IMR-90 (cell line): ENCODE measurements around the gene KCTD12. TPM values are rescaled to one million over a fixed set of nuclear protein-coding genes. Genes with fewer than 3 reads are reported as not detected.

ENCODE experiments used
- ATAC-seq: fragments of 200-7000 bp; cut with Tn5 transposase; 2 replicates; pipeline ENCODE4 v1.9.1; 2020; ENCODE audit warnings: low read depth, mild to moderate bottlenecking, moderate library complexity
- BruUV-seq: library from RNA; stranded (reverse); fragments of 400-500 nt; replicated peaks from 2 replicates; lab custom pipeline; 2021; lab: Mats Ljungman, UMichigan
- CTCF ChIA-PET: fragments of 300-600 bp; formaldehyde crosslinking; extraction: SDS; loops from one replicate; lab custom pipeline; 2021; ENCODE audit warnings: antibody characterized with exemption; lab: Yijun Ruan, JAX
- POLR2A ChIA-PET: fragments of 300-600 bp; sonication (Branson Sonifier 250); formaldehyde crosslinking; loops from one replicate; lab custom pipeline; 2022; ENCODE audit warnings: antibody characterized with exemption; ENCODE audit not compliant: unreplicated experiment; lab: Charles Lee
- DNase-seq: peaks from one replicate; pipeline ENCODE4 v3.0.0; 2013
- H2AFZ ChIP-seq: replicated peaks from 2 replicates; pipeline ENCODE3; 2013; ENCODE audit warnings: low read length, mild to moderate bottlenecking; ENCODE audit not compliant: poor library complexity
- H2AK5ac ChIP-seq: 2 replicates; pipeline ENCODE4 v1.6.1; 2013; ENCODE audit warnings: low read depth, low read length, inconsistent platforms
- H2AK9ac ChIP-seq: replicated peaks from 2 replicates; pipeline ENCODE3; 2013; ENCODE audit warnings: mild to moderate bottlenecking, low read depth, low read length, moderate library complexity; ENCODE audit not compliant: poor library complexity
- H2BK120ac ChIP-seq: 2 replicates; pipeline ENCODE4 v1.6.1; 2013; ENCODE audit warnings: low read depth, low read length, inconsistent platforms
- H2BK15ac ChIP-seq: 3 replicates; pipeline ENCODE4 v1.6.1; 2013; ENCODE audit warnings: low read depth, low read length, inconsistent platforms
- H2BK20ac ChIP-seq: 2 replicates; pipeline ENCODE4 v1.6.1; 2013; ENCODE audit warnings: low read depth, mild to moderate bottlenecking, inconsistent platforms, low read length, moderate library complexity
- H2BK5ac ChIP-seq: 2 replicates; pipeline ENCODE4 v1.6.1; 2013; ENCODE audit warnings: mild to moderate bottlenecking, low read depth, low read length, inconsistent platforms; ENCODE audit not compliant: poor library complexity, severe bottlenecking
- H3K14ac ChIP-seq: replicated peaks from 2 replicates; pipeline ENCODE4 v1.6.1; 2013; ENCODE audit warnings: low read depth, low read length, inconsistent platforms
- H3K18ac ChIP-seq: 2 replicates; pipeline ENCODE4 v1.6.1; 2013; ENCODE audit warnings: low read depth, low read length, control low read depth
- H3K23ac ChIP-seq: 2 replicates; pipeline ENCODE4 v1.6.1; 2013; ENCODE audit warnings: low read depth, low read length, inconsistent platforms
- H3K27ac ChIP-seq: 2 replicates; pipeline ENCODE4 v1.5.1; 2013; ENCODE audit warnings: mild to moderate bottlenecking, control low read depth, low read length; ENCODE audit not compliant: insufficient read depth
- H3K27me3 ChIP-seq: 2 replicates; pipeline ENCODE4 v1.6.1; 2013; ENCODE audit warnings: low read length; ENCODE audit not compliant: control insufficient read depth, insufficient read depth
- H3K36me3 ChIP-seq: 2 replicates; pipeline ENCODE4 v1.6.1; 2013; ENCODE audit warnings: low read length, mixed read lengths; ENCODE audit not compliant: control insufficient read depth, insufficient read depth
- H3K4ac ChIP-seq: 2 replicates; pipeline ENCODE4 v1.6.1; 2013; ENCODE audit warnings: low read depth, low read length, inconsistent platforms
- H3K4me1 ChIP-seq: 2 replicates; pipeline ENCODE4 v1.6.1; 2013; ENCODE audit warnings: low read length, mixed read lengths; ENCODE audit not compliant: control insufficient read depth, insufficient read depth
- H3K4me2 ChIP-seq: 2 replicates; pipeline ENCODE4 v1.6.1; 2013; ENCODE audit warnings: low read depth, mild to moderate bottlenecking, control low read depth, low read length, moderate library complexity
- H3K4me3 ChIP-seq: 2 replicates; pipeline ENCODE4 v1.5.1; 2013; ENCODE audit warnings: low read depth, mild to moderate bottlenecking, control low read depth, low read length, moderate library complexity; ENCODE audit not compliant: insufficient read depth
- H3K56ac ChIP-seq: 2 replicates; pipeline ENCODE4 v1.6.1; 2013; ENCODE audit warnings: low read length, inconsistent platforms; ENCODE audit not compliant: insufficient read depth; ENCODE audit errors: extremely low read depth
- H3K79me1 ChIP-seq, 2 experiments: 2 replicates each; pipeline ENCODE4 v1.6.1; 2013; ENCODE audit warnings: low read length in 2 of 2, inconsistent platforms in 1 of 2, low read depth in 1 of 2
- H3K9ac ChIP-seq: 2 replicates; pipeline ENCODE4 v1.6.1; 2013; ENCODE audit warnings: low read depth, low read length, control low read depth
- H3K9me1 ChIP-seq: 2 replicates; pipeline ENCODE4 v1.6.1; 2013; ENCODE audit warnings: low read length, inconsistent platforms; ENCODE audit not compliant: insufficient read depth
- H3K9me3 ChIP-seq: 2 replicates; pipeline ENCODE4 v1.6.1; 2013; ENCODE audit warnings: low read length; ENCODE audit not compliant: control insufficient read depth, insufficient read depth
- H4K20me1 ChIP-seq: 2 replicates; pipeline ENCODE4 v1.6.1; 2013; ENCODE audit warnings: low read length, inconsistent platforms; ENCODE audit not compliant: insufficient read depth
- H4K5ac ChIP-seq: 2 replicates; pipeline ENCODE4 v1.6.1; 2013; ENCODE audit warnings: mild to moderate bottlenecking, low read depth, low read length, control low read depth
- H4K8ac ChIP-seq, 2 experiments: 2 replicates each; pipeline ENCODE4 v1.6.1; 2013; ENCODE audit warnings: low read depth in 2 of 2, low read length in 2 of 2, control low read depth in 1 of 2, inconsistent platforms in 1 of 2
- H4K91ac ChIP-seq: 2 replicates; pipeline ENCODE4 v1.6.1; 2013; ENCODE audit warnings: low read depth, low read length, inconsistent platforms; ENCODE audit not compliant: insufficient read depth
- CHD1 ChIP-seq: IDR thresholded peaks from 2 replicates; pipeline ENCODE4 v1.6.1; 2012; ENCODE audit warnings: low read depth, low read length, improper control_type of control experiment
- ELK1 ChIP-seq: fragments of 150-350 bp; IDR thresholded peaks from 2 replicates; pipeline ENCODE4 v1.6.1; 2016; ENCODE audit warnings: low read depth, mild to moderate bottlenecking, low read length, moderate library complexity, borderline replicate concordance
- FOS ChIP-seq: fragments of 150-350 bp; IDR thresholded peaks from 2 replicates; pipeline ENCODE4 v1.6.1; 2016; ENCODE audit warnings: low read depth, low read length
- MAZ ChIP-seq: IDR thresholded peaks from 2 replicates; pipeline ENCODE4 v1.6.1; 2012; ENCODE audit warnings: low read depth, mild to moderate bottlenecking, low read length, improper control_type of control experiment, moderate library complexity, borderline replicate concordance
- MXI1 ChIP-seq: IDR thresholded peaks from 2 replicates; pipeline ENCODE4 v1.6.1; 2012; ENCODE audit warnings: low read depth, mild to moderate bottlenecking, low read length, moderate library complexity, borderline replicate concordance
- NFE2L2 ChIP-seq: fragments of 150-350 bp; IDR thresholded peaks from 2 replicates; pipeline ENCODE4 v1.6.1; 2016; ENCODE audit warnings: low read depth, mild to moderate bottlenecking, low read length
- POLR2A ChIP-seq: IDR thresholded peaks from 2 replicates; pipeline ENCODE4 v1.6.1; 2012; ENCODE audit warnings: mild to moderate bottlenecking, low read depth, low read length
- RCOR1 ChIP-seq: IDR thresholded peaks from 2 replicates; pipeline ENCODE4 v1.6.1; 2012; ENCODE audit warnings: mild to moderate bottlenecking, low read length, improper control_type of control experiment; ENCODE audit not compliant: insufficient replicate concordance
- RFX5 ChIP-seq: IDR thresholded peaks from 2 replicates; pipeline ENCODE4 v1.8.0; 2012; ENCODE audit warnings: low read depth, mild to moderate bottlenecking, low read length, moderate library complexity
- SMC3 ChIP-seq: fragments of 150-350 bp; IDR thresholded peaks from 2 replicates; pipeline ENCODE4 v1.6.1; 2016; ENCODE audit warnings: low read depth, mild to moderate bottlenecking, antibody characterized with exemption, low read length, moderate library complexity
- USF2 ChIP-seq: fragments of 150-350 bp; IDR thresholded peaks from 2 replicates; pipeline ENCODE4 v1.6.1; 2017; ENCODE audit warnings: mild to moderate bottlenecking, antibody characterized with exemption, low read length, low read depth
- WGBS, 2 experiments: methylation state at CpG; one replicate each; pipeline versions ENCODE4 v1.1.5 to v1.1.7; 2013; ENCODE audit warnings: missing lambda C conversion rate in 2 of 2; ENCODE audit not compliant: insufficient read length in 1 of 2; ENCODE audit errors: extremely low coverage in 2 of 2; 5-methylcytosine and 5-hydroxymethylcytosine counted together
- dilution Hi-C: fragments of 300-500 bp; cut with HindIII; formaldehyde crosslinking; loops from one replicate; pipeline ENCODE4 v1.14.3; 2018; ENCODE audit warnings: low sequenced_read_pairs; ENCODE audit not compliant: unreplicated experiment
- in situ Hi-C: fragments of 300-500 bp; cut with MboI; formaldehyde crosslinking; loops from 3 replicates; pipeline ENCODE4 v1.14.3; 2019; ENCODE audit warnings: low sequenced_read_pairs, inconsistent platforms, mixed read lengths
- intact Hi-C: fragments of 100-400 bp; cut with micrococcal nuclease; formaldehyde crosslinking; loops from 2 replicates; pipeline ENCODE4 v1.10.0; 2022
- polyA plus RNA-seq, 3 experiments: library from polyadenylated mRNA; depleted of rRNA; stranded (reverse); fragments of >200 nt; gene quantifications; 2 replicates each; pipeline ENCODE4 v1.2.3, GENCODE V29; 2012; ENCODE audit warnings: low replicate concordance in 1 of 3
- total RNA-seq: library from RNA; depleted of rRNA; stranded (reverse); fragments of >200 nt; gene quantifications from 2 replicates; pipeline ENCODE4 v1.2.3, GENCODE V29; 2012

The KCTD12 gene
- total and polyA plus RNA-seq, 2 of the 4 experiments (the other 2 are of a cell fraction) = 1.8 to 1.9 TPM

GRCh38 chr13:76845865-76846264 lies 40.3 kb downstream of the KCTD12 start:
- no peak overlapping the region for H2BK15ac ChIP-seq
- no peaks in the 10 kb centered on the region for H3K4me1 ChIP-seq
- H3K79me1 ChIP-seq = no peaks in the 10 kb centered on the region
- TF ChIP-seq USF2 = no peak
- no peak for TF ChIP-seq CHD1
- no peak for TF ChIP-seq FOS
- no peak for TF ChIP-seq NFE2L2
- TF ChIP-seq ELK1 = no peak
- no peak for TF ChIP-seq MXI1
- TF ChIP-seq SMC3 = no peak
- no peak for TF ChIP-seq RFX5
- TF ChIP-seq POLR2A = no peak
- no peak for TF ChIP-seq RCOR1
- TF ChIP-seq MAZ = no peak
- dilution Hi-C loops (no loop called here), in situ Hi-C loops (no loop called here), intact Hi-C loops (no loop called here)
- DNase-seq = no peak
- no peak overlapping the region for H3K56ac ChIP-seq
- H3K27me3 ChIP-seq = no peaks in the 10 kb centered on the region
- H3K9me1 ChIP-seq = no peaks in the 10 kb centered on the region; the same call in 1 of the 2 replicates
- H3K4me3 ChIP-seq = no peak overlapping the region
- BruUV-seq = no TSS peak
- no peak overlapping the region for H2AFZ ChIP-seq
- no peak overlapping the region for H3K23ac ChIP-seq
- H3K36me3 ChIP-seq = no peaks in the 10 kb centered on the region
- no peak overlapping the region for H4K8ac ChIP-seq
- no peak overlapping the region for H3K18ac ChIP-seq
- H2AK5ac ChIP-seq = no peak overlapping the region
- no peaks in the 10 kb centered on the region for H4K20me1 ChIP-seq
- no peak overlapping the region for H2BK5ac ChIP-seq
- no peak overlapping the region for H2BK20ac ChIP-seq
- ChIA-PET CTCF (no interaction called here), POLR2A (no interaction called here)
- H2AK9ac ChIP-seq = no peak overlapping the region
- ATAC-seq = no peak
- H3K9me3 ChIP-seq = no peaks in the 10 kb centered on the region
- H3K14ac ChIP-seq = no peak overlapping the region
- no peak overlapping the region for H3K27ac ChIP-seq
- no peak overlapping the region for H3K4me2 ChIP-seq
- no peak overlapping the region for H3K4ac ChIP-seq
- no peak overlapping the region for H4K5ac ChIP-seq
- H3K9ac ChIP-seq = no peak overlapping the region
- H4K91ac ChIP-seq = no peak overlapping the region
- 29% methylated on average over 1 of the region's 2 CpGs; no CpG with 5 or more reads in 1 of the 2 experiments for WGBS, 2 experiments
- no peak overlapping the region for H2BK120ac ChIP-seq
